Activated CD4-positive, alpha-beta T cell treated with anti-CD3 and anti-CD28 coated beads, Interleukin-2, amount 50 U/mL, for 24 hours (primary cell): ENCODE measurements around the gene SLIT3.

Experiments
- DNase-seq, 2 donors: peaks; one replicate each; pipeline ENCODE4 v3.0.0-alpha.2; 2020; ENCODE audit warnings: low read depth in 1 of 2, low spot score in 1 of 2

Gene SLIT3

DNA sequence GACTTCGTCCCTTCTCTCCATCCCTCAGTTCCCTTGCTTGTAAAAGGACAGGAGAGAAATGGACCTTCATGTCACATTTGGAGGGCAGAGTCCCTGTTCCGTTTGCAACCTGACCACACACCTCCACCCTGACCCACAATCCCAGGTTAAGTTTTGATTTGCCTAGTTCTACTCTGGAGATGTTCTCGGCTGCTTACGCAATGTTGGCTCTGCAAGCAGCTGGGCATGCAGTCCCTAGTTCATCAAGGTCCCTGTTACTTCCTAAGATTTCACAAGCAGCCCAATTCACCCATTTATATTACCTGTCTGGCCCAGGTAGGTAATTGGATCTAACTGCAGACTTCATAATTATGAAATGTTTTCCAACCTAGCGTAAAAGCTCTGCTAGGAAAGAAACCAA lies 28.8 kb downstream of the SLIT3 start:
- DNase-seq = no peak

DNA sequence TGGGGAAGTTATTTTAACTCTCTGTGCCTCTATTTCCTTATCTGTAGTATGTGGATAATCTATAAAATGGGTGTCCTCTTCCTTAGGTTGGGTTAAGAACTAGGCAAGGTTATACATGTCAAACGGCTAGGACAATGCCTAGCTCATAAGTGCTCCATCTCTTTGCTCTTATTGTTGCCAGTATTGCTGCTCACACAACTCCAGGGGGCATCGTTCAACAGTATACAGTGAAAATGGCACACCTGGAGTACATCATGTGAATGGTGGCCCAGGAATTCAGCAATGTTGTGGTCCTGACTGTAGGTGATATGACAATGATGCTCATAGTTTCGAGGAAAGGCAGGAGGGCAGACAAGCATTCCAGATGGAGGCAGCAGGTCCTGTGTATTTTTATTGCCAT lies 30.1 kb downstream of the SLIT3 start:
- DNase-seq = no peak

DNA sequence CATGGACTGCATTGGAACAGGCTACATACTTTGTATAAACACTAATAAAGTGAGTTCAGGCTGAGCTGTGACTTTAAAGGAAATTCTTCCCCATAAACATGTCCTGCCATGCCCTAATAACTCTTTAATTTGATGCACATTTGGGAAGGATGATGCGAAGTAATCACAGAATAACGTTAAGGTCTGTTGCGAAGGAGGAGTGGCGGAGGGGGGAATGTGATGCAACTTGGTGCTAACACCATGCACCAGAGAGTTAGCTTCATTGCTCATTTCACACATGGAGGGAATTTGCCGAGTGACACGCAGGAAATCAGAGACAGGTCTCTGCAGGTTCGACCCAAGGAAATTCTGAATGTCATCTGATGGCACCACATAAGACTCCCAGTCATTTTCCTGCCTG lies 32.9 kb downstream of the SLIT3 start:
- DNase-seq = no peak

DNA sequence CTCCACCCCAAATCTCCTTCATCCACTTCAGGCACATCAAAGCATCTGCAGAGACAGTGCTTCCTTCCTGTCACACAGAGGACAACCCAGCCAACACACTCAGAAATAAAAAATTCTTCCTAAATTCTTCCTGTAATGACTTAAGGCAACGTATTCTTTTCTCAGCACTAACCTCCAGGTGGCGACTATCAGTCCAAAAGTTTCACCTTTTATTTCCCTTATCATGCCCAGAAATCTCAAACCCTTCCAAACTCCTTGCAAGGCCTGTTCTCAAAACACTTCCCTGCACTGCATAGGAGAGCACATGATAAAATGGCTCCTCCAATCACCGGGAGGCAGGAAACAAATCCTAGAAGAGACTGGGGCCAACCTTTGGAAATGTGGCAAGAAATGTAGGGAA lies 35.1 kb downstream of the SLIT3 start:
- no peak for DNase-seq

DNA sequence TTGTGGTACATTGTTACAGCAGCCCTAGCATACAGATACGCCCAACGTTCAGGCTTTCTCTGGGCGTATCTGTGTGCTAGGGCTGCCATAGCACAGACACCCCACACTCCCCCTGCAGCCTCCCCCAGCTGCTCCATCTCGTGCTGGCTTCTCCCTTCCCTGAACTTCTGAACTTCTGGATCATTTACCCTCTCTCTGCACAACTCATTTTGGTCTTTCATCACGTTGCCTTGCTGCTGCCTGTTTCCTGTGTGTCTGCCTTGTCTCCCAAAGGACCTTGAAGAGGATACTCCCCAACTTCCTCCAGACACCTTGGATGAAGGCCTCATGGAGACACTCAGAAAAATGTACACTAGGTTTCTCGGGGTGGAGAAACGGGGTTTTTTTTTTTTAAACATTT lies 37.3 kb downstream of the SLIT3 start:
- DNase-seq = no peak

DNA sequence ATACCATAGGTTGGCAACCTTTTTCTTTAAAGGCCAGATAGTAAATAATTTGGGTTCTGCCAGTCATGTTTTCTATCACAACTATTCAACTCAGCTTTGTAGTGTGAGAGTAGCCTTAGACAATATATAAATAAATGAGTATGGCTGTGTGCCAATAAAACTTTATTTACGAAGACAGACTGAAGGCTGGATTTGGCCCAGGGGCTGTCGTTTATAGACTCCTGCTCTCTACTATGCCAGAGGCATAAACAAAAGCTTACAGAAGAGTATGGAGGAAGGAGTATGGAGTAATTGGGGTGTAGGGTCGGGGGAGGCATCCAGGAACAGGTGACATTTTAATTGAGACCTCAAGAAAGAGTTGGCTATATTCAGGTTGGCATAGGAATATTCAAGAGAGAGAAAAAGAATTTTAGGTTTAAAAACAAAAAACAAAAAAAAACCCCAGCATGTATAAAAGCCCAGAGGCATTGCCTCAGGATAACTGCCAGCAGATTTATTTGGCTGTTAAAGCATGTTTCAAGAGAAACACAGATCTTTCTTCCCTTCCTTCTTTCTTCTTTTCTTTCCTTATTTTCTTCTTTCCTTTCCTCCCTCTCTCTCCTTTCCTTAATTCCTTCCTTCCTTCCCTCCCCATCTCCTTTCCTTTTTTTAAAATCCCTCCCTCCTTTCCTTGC lies 39.9 kb downstream of the SLIT3 start:
- no peak for DNase-seq

DNA sequence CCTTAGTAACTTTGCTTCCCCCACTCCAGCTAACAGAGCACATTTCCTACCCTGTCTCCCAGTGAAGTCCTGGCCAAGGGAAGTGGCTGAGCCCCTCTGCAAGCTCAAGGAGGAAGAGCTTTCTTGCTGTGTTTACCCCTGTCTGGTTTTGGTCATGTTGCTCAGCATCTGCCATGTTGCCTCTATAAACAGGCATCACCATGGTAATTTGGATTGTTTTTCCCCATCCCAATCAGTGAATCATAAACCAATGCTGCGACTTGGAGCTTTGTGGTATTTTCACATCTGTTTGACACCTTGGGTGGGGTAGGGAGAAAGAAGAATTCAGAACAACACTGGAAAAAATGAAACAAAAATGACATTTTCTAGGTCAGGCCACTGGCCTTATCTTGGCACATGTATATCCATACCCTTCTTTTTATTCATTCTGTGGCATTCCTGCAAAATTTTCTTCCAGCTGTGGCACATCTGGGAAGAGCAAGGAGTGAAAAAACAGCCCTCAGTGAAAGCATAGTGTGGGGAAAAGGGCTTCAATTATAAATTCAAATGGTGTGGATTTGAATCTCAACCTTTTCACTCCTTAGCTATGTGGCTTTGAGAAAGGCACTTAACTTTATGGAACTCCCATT lies 42.5 kb downstream of the SLIT3 start:
- no peak for DNase-seq

DNA sequence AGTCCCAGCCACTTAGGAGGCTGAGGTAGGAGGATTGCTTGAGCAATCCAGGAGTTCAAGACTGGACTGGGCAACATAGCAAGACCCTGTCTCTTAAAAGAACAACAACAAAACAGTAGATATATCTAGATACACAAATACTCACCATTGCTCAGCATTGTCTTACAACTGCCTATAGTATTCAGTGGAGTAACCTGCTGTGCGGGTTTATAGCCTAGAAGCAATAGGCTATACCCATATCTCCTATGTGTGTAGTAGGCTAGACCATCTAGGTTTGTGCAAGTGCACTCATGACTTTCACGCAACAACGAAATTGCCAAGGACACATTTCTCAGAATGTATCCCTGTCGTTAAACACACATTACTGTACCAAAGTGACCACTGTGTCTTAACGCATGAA lies 44.7 kb downstream of the SLIT3 start:
- DNase-seq = no peak

DNA sequence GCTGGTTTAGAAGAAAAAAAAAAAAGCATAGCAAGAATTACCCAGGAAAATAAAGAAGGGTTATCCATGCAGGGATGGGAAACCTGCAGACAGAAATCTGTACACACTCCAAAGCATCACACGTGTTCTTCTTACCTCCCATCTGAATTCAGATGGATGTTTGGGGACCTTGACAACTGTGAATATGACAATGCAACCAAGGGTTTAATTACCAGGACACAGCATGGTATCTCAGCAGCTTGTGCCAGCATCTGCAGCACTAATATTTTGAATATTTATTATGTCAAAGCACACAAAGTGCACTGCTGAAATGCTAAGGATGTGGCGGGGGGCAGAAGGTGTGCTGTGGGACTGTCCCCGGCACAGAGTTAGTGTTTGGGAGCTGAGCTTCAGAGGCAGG lies 47.9 kb downstream of the SLIT3 start:
- no peak for DNase-seq

DNA sequence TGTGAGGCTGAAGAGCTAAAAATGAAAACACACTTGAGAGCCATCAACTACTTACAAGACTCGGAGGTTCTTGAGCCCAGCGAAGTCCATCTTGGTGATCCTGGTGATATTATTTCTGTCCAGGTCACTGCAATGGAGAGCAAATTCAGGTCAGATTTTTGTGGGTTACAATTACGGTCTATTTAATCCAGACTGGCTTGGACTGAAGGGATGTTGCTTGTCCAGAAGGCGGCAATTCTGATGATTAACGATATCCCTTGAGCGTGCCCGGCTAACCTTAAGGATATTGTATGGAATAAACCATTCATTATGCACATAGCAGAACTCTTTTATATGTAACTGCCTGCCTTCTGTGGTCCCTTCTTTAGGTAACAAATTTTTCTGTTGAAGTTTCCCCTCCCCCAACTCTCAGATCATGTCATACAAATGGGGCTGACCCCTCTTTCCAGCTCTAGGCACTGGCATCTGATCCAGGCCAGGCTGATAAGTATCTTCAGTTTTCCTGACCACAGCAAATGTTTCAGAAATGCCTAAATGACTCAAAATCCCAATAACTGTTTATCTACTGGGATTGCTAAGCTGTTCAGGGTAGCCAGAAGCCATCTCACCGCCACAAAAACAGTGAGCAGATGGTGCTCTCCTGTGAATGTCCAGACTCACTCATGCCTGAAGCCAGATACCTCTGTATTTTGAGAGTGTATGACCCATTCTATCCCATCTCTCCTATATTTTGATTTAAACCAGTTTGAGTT lies 49.4 kb downstream of the SLIT3 start:
- DNase-seq = no peak

DNA sequence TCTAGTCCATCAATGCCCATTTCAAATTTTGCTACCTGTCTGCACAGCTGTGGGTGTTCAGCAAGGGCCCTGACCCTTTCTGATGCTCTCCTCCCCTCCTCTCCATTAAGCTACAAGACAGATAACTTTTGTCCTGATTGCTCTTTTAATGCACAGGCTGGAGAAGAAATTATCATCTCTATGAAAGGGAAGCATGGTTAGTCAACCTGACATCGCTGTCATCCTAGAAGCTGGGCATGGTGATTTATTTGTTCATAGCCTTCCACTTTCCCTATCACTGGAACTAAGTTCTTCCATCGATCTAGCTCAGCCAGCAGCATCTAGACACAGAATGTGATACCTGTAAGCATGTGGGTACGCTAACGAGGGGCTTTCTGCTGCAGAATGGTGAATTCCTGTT lies 50.1 kb downstream of the SLIT3 start:
- DNase-seq = no peak

DNA sequence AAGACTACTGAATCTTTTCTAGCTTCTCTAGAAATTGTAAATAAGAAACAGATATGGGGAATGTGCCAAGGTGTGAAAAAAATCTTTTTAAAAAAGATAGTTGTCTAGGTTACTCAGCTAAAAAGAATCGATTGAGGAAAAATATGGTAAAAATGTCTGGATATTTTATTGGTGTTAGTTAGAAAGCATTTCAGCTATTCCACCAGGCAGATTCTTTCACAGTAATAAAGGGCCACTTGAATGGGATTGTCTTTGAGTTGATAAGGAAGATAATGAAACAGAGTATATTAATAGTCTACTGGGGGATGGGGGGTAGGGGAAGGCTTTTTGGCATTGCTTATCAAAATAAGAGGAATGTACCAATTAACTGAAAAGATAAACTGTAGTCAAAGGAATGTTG lies 51.9 kb downstream of the SLIT3 start:
- DNase-seq = no peak

DNA sequence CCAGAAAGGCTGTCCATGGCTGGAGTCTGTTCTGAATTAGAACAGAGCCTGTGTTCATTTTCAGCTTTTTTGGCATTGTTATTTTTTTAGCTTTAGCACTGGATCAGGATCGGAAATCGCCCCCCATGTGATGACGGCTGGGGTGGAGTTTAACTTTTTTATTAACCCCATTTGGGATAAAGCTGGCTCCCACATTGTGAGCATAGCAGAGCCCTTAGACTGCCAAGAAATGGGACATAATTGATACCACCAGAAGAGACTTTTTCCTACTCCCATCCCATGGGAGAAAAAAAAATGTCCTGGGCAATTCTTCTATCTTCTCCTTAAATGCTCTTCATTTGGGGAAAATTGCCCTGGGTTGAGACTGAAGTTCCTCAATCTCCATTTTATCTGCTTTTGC lies 52.4 kb downstream of the SLIT3 start:
- DNase-seq = no peak

DNA sequence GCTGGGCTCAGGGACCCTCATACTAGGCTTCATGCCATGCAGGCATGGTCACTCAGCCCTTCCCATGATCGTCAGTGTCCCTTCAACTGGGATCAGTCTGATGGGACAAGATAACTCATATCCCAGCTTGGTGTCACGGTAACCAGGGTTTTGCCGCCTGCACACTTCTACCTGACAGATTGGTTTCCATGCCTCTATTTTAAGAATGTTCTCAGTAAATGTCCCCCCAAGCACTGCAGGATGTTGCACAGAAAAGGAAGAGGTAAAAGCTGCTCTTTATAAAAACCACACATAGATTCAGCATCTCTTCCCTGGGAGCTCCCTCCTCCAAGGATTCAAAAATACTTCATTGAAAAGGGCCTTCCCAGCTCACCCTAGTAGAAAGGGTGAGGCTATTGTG lies 56.1 kb downstream of the SLIT3 start:
- no peak for DNase-seq

DNA sequence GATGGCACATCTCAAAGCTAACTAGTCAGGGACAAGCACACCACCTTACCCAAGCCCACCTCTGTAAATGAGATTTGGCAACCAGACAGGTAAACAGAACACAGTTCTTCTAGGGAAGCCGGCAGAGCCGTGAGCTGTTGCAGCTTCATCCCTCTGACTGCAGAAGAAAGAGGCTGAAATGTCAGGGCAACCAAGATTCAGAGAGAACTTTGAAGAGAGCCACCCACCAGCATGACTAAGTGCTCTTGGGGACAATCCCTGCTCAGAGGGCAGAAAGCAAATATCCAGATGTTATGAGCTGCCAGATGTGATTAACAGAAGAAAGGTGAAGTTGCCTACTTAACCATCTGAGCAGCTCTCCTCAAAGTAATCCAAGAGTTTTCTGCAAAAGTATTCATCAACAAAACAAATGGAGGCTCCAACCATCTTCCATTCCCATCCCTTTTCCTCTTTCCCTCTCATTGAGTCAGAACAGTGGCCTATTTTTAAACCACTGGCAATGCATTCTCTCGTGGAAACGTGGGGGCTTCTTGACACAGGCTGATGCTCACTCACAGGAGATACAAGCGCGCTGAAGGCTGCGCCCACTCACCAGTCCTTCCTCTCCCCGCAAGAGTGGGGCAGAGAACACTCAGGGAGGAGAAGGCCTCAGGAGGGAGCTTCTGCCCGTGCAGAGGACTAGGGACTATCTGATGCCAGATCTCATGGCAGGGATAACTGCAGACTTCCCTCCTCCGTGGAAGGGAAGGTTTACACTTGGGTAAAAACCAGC lies 57.1 kb downstream of the SLIT3 start:
- DNase-seq = no peak

DNA sequence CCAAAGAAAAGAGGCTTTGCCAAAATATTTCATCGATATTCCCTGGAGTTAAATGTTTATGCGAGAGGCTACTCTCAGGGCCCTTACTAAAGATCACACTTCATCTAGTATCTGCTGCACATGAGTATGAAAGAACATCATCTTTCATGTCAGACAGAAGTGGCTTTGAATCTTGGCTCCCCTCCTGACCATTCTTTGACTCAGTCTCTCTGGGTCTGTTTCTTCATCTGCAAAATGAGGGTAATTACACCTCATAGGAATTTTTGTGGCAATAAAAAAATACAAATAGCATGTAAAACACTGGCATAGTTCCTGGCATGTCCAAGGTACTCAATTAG lies 58.1 kb downstream of the SLIT3 start:
- no peak for DNase-seq

DNA sequence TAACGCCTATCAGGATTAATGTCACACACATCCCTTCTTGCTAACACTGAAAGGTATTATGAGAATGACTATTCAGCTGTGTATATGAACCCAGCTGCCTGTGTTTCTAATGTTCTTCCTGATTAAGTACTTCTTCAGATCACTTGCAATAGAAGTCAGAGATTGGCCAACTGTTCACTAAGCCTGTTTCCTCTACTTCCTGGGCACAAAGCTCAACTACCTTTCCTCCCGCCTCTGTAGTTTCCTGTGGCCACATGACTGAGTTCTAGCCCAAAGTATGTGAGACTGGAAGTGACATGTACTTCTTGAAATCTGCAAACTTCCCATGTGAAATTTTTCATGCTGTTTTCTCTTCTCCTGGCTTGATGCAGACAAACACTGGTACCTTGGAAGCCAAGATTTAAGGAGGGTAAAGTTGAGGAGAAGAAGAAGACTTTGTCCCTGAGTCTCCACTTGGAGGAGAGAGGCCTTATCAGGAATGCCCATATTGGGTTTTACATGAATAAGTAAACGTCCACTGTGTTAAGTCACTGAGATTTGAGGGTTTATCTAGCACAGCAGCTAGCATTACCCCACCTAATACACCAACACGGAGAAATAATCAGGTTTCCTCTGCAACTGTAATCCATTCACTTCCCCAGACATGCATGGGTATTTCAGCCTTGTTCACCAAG lies 58.6 kb downstream of the SLIT3 start:
- DNase-seq = no peak

DNA sequence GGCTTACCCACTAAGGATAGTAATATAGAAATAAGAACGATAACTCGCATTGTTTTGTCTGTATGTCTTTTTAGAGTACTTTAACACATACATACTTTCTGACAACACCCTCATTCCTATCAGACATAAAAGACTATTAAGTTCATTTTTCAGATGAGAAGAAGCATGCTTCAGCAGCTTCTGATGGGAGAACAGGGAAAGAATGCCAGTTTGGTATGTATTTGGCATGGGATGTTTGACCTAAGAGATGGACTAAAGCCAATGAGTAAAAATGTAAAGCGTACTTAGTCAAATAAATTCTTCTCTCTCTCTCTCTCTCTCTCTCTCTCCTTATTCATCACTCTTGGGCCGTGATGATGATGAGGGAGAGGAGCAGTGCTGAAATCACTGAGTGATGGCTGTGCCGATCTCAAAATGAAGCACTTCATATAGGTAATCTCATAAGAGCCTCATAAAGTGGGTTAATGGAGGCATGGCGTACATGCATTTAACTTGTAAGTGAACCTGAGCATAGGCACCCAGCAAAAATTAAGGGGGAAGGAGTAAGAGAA lies 71.5 kb downstream of the SLIT3 start:
- no peak for DNase-seq

DNA sequence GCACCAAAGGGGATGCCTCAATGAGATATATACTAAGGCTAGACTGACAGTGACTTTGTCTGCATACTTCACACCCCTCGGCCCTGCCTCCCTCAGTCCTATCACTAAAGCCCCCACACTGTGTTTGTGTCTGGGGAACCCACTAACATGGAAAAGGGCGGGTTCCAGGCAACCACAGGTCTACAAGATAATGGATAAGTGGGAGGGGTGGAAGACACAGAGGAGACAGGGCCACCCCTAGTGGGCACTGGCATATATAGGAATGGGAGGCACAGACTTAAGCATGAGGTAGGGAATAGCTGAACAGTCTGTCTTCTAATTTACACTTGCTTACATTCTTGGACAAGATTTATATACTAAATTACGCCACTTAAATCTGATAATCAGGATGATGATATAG lies 74.0 kb downstream of the SLIT3 start:
- no peak for DNase-seq

DNA sequence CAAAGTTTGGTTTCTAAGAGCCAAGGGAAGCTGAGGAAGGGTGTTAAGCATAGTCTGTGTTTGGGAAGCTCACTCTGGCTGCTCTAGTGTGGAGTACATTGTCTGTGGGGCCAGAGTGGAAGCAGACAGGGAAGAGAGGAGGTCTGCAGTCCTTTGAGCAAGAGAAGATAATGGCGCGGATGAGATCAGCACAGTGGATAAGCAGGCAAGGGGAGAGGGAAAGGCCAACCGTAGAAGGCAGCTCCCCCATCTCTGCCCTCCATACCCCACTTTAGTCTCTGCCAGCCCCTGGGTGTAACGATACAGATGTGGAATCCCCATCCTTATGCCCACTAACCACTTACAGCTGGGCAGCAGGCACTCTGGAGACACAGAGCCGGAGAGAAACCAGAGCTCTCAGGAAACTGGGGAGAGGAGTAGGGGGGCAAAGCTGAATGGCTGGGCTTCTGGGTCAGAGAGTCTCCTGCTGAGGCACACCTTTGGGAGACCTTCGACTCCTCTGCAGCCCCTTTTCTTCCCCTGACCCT lies 75.0 kb downstream of the SLIT3 start:
- DNase-seq = no peak

DNA sequence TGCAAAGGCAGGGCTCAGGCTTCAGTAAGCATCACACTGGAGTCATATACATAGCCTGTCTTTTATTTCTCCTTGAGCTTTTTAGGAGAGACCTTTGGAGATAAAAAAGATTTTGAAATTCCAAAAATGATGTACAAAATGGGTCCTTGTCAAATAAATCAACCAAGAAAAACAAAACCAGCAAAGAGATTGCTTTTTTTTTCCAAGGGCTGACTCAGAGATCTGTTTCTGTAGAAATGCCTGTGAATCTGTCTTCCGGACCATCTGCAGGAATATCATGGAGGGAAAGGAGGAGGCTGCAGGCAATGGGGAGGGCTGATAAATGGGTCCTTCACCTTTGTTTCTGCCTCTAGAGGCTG lies 77.4 kb downstream of the SLIT3 start:
- no peak for DNase-seq
